Measurements from ENCODE around the gene IQSEC3.

GRCh38 chr12:211142-211465 lies 144.5 kb downstream of the IQSEC3 start:
- TF ChIP-seq CTCF (IDR thresholded peaks at IDR 0.05; ENCODE audit: poor library complexity, severe bottlenecking) (no peak), EZH2 (IDR thresholded peaks at IDR 0.05; ENCODE audit: borderline replicate concordance, insufficient read depth, low read length, poor library complexity, severe bottlenecking) (no peak), POLR2AphosphoS5 (IDR thresholded peaks at IDR 0.05) (no peak), MXI1 (conservative IDR thresholded peaks at IDR 0.05; ENCODE audit: poor library complexity, severe bottlenecking) (no peak), TAF1 (IDR thresholded peaks at IDR 0.05; ENCODE audit: low read depth) (no peak), SMC3 (conservative IDR thresholded peaks at IDR 0.05; ENCODE audit: poor library complexity) (no peak), EP300 (conservative IDR thresholded peaks at IDR 0.05; ENCODE audit: poor library complexity, severe bottlenecking) (no peak)

Data from neural cell (in vitro differentiated cells).